ENCODE measurements around the gene UBE2QL1.

- TF ChIP-seq CTCF (conservative IDR thresholded peaks at IDR 0.05; ENCODE audit: low read depth, low read length) (no peak), EZH2 (IDR thresholded peaks at IDR 0.05; ENCODE audit: borderline replicate concordance, low read depth, low read length, poor library complexity, severe bottlenecking) (no peak)
Measured at GRCh38 chr5:6510973-6511372, 62.3 kb downstream of the UBE2QL1 start.
